Activated naive CD4-positive, alpha-beta T cell treated with anti-CD3 and anti-CD28 coated beads for 36 hours (primary cell): ENCODE data around the gene ZBED1. TPM values are rescaled to one million over a fixed set of nuclear protein-coding genes. Genes with fewer than 3 reads are reported as not detected.
"Not testable (repeated sequence)": the region's sequence is repeated elsewhere in the genome, so short reads cannot be mapped to it uniquely, and the experiment has no call there.

Source experiments
- CTCF ChIA-PET: fragments of 350-600 bp; sonication (Branson Sonifier 250); formaldehyde crosslinking; loops from one replicate; lab custom pipeline; 2021; ENCODE audit warnings: antibody characterized with exemption; lab: Charles Lee
- DNase-seq: peaks from one replicate; pipeline ENCODE4 v3.0.0-alpha.2; 2020
- H3K27ac Mint-ChIP-seq: one replicate; pipeline ENCODE4 v1.8.0; 2021; ENCODE audit warnings: mild to moderate bottlenecking, mixed read lengths
- H3K27me3 Mint-ChIP-seq: one replicate; pipeline ENCODE4 v1.8.0; 2021; ENCODE audit warnings: low read depth, mixed read lengths
- H3K36me3 Mint-ChIP-seq: one replicate; pipeline ENCODE4 v1.8.0; 2021; ENCODE audit warnings: low read depth, mixed read lengths
- H3K4me1 Mint-ChIP-seq: one replicate; pipeline ENCODE4 v1.8.0; 2021; ENCODE audit warnings: low read depth, mixed read lengths
- H3K4me3 Mint-ChIP-seq: one replicate; pipeline ENCODE4 v1.8.0; 2021; ENCODE audit warnings: mild to moderate bottlenecking, moderate library complexity, mixed read lengths
- H3K9me3 Mint-ChIP-seq: one replicate; pipeline ENCODE4 v1.8.0; 2021; ENCODE audit warnings: mixed read lengths
- intact Hi-C: fragments of 100-400 bp; cut with micrococcal nuclease; formaldehyde crosslinking; loops from one replicate; pipeline ENCODE4 v1.15.1; 2023
- total RNA-seq, 2 experiments: library from RNA; stranded (reverse); gene quantifications; one replicate each; pipeline ENCODE4 v1.2.3, GENCODE V29; 2021

ZBED1 gene
- total RNA-seq, 2 experiments from 2014 or later = 18.9 to 20.6 TPM

DNA sequence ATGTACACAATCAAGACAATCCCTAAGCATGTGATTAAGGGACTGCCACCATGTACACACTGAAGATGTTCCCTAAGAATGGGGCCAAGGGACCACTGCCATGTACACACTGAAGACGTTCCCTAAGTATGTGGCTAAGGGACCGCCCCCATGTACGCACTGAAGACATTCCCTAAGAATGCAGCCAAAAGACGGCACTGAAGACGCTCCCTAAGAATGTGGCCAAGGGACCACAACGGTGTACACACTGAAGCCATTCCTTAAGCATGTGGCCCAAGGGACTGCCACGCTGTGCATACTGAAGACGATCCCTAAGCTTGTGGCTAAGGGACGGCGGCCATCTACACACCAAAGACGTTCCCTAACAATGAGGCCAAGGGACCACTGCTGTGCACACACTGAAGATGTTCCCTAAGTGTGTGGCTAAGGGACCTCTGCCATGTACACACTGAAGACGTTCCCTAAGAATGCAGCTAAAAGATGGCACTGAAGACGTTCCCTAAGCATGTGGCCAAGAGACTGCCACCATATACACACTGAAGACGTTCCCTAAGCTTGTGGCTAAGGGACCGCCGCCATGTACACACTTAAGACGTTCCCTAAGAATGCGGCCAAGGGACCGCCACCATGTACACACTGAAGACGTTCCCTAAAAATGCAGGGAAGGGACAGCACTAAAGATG, 26.4 kb downstream of the ZBED1 start:
- H3K4me1 Mint-ChIP-seq = peaks cover 2% of the 10 kb centered on the region
- no peaks in the 10 kb centered on the region for H3K27me3 Mint-ChIP-seq
- DNase-seq = no peak
- intact Hi-C loops = no loop called here
- H3K36me3 Mint-ChIP-seq = peaks cover 15% of the 10 kb centered on the region
- no peak overlapping the region for H3K27ac Mint-ChIP-seq
- peaks cover 3% of the 10 kb centered on the region for H3K9me3 Mint-ChIP-seq
- CTCF ChIA-PET = no interaction called here
- H3K4me3 Mint-ChIP-seq = no peak overlapping the region

DNA sequence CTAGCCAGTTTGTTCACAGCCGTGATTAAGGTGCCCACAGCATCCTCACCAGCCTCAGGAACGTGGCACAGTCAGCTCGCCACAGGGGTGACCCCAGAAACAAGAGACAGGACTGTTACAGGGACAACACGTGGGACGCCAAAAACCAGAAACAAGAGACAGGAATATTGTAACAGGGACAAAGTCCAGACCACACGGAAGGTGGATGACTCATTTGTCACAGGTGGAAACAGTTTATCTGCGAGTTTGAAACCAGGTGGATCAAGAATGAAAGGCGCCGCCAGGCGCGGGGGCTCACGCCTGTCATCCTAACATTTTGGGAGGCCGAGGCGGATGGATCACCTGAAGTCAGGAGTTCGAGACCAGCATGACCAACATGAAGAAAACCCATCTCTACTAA, 27.7 kb downstream of the ZBED1 start:
- H3K36me3 Mint-ChIP-seq = peaks cover 18% of the 10 kb centered on the region
- H3K9me3 Mint-ChIP-seq, intact Hi-C loops, DNase-seq, H3K27me3 Mint-ChIP-seq, CTCF ChIA-PET, H3K4me1 Mint-ChIP-seq, H3K4me3 Mint-ChIP-seq, H3K27ac Mint-ChIP-seq: not testable (repeated sequence)

DNA sequence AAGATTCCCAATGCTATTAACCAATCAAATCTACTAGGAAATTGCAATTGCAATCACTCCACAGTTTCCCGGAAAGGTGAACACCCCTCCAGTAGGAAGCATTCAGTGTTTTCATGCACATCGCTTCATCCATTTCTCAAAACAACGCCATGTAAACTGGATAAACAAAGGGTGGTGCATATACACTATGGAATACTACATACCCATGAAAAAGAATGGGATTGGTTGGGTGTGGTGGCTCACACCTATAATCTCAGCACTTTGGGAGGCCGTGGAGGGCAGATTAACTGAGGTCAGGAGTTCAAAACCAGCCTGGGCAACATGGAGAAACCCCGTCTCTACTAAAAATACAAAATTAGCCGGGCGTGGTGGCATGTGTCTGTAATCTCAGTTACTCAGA, 29.1 kb downstream of the ZBED1 start:
- H3K36me3 Mint-ChIP-seq = peaks cover 22% of the 10 kb centered on the region
- no peak for DNase-seq
- intact Hi-C loops = no loop called here
- H3K27ac Mint-ChIP-seq = no peak overlapping the region
- H3K9me3 Mint-ChIP-seq = peaks cover 3% of the 10 kb centered on the region
- H3K27me3 Mint-ChIP-seq = no peaks in the 10 kb centered on the region
- CTCF ChIA-PET = no interaction called here
- H3K4me3 Mint-ChIP-seq = no peak overlapping the region
- peaks cover 2% of the 10 kb centered on the region for H3K4me1 Mint-ChIP-seq

DNA sequence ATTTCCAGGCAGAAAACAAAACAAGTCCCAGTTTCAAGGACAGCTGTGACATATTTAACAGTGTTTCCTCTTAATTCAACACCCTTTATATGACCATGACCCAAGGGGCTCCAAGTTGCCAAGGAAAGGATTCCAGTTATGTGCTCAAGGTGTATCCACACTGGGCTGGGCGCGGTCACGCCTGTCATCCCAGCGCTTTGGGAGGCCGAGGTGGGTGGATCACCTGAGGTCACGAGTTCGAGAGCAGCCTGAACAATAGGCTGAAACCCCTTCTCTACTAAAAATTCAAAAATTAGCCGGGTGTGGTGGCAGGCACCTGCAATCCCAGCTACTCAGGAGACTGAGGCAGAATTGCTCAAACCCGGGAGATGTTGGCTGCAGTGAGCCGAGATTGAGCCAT, 29.6 kb downstream of the ZBED1 start:
- H3K4me1 Mint-ChIP-seq, CTCF ChIA-PET, intact Hi-C loops, H3K27me3 Mint-ChIP-seq, H3K9me3 Mint-ChIP-seq, H3K4me3 Mint-ChIP-seq, H3K27ac Mint-ChIP-seq, DNase-seq: not testable (repeated sequence)
- peaks cover 23% of the 10 kb centered on the region for H3K36me3 Mint-ChIP-seq

DNA sequence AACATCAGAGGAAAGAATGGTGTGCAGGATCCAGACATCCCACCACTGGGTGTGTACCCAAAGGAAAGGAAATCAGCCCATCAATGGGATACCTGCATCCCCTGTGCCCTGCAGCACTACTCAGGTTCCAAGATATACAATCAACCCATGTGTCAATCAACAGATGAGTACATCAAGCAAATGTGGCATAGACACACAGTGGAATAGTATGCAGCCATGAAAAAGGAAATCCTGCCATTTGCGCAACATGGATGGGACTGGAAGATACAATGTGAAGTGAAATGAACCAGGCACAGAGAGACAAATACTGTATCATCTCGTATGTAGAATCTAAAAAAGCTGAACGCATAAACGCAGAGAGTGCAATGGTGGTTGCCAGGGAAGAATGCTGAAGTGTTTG, 30.9 kb downstream of the ZBED1 start:
- DNase-seq, H3K27ac Mint-ChIP-seq, H3K4me1 Mint-ChIP-seq, H3K27me3 Mint-ChIP-seq, H3K9me3 Mint-ChIP-seq, CTCF ChIA-PET, H3K4me3 Mint-ChIP-seq, intact Hi-C loops: not testable (repeated sequence)
- H3K36me3 Mint-ChIP-seq = peaks cover 21% of the 10 kb centered on the region

DNA sequence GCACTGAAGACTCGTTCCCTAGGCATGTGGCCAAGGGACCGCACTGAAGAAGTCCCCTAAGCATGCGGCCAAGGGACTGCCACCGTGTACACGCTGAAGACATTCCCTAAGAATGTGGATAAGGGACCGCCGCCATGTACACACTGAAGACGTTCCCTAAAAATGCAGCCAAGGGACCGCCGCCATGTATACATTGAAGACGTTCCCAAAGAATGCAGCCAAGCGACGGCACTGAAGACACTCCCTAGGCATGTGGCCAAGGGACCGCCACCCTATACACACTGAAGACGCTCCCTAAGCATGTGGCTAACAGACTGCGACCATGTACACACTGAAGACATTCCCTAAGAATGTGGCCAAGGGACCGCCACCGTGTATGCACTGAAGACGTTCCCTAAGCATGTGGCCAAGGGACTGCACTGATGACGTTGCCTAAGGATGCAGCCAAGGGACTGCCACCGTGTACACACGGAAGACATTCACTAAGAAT, 31.5 kb downstream of the ZBED1 start:
- CTCF ChIA-PET = no interaction called here
- intact Hi-C loops = no loop called here
- Mint-ChIP-seq H3K9me3 (peaks cover 3% of the 10 kb centered on the region), H3K27ac (no peak overlapping the region), H3K27me3 (no peaks in the 10 kb centered on the region), H3K4me1 (no peaks in the 10 kb centered on the region), H3K36me3 (peaks cover 21% of the 10 kb centered on the region), H3K4me3 (no peak overlapping the region)
- no peak for DNase-seq

DNA sequence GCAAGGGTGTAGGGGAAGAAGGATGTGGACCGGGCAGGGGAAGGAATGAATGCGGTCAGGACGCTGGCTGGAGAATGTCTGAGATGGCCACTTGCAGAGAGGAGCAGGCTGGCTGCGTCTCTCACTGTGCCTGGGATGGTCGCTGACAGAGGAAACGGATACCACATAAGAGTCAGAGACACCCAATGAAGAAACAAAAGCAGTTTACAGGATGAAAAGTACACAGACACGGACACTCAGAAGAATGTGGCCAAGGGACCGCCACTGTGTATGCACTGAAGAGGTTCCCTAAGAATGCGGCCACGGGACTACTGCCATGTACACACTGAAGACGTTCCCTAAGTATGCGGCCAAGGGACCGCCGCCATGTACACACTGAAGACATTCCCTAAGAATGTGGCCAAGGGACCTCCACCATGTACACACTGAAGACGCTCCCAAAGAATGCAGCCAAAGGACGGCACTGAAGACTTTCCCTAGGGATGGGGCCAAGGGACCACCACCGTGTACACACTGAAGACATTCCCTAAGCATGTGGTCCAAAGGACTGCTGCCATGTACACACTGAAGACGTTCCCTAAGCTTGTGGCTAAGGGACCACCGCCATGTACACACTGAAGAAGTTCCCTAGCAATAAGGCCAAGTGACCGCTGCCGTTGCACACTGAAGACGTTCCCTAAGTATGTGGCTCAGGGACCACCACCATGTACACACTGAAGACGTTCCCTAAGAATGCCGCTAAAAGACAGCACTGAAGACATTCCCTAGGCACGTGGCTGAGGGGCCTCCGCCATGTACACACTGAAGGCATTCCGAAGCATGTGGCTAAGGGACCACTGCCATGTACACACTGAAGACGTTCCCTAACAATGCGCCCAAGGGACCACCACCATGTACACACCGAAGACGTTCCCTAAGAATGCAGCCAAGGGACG, 32.2 kb downstream of the ZBED1 start:
- peaks cover 3% of the 10 kb centered on the region for H3K9me3 Mint-ChIP-seq
- no peak overlapping the region for H3K27ac Mint-ChIP-seq
- CTCF ChIA-PET = no interaction called here
- intact Hi-C loops = no loop called here
- H3K27me3 Mint-ChIP-seq = no peaks in the 10 kb centered on the region
- H3K4me1 Mint-ChIP-seq = no peaks in the 10 kb centered on the region
- DNase-seq = no peak
- H3K4me3 Mint-ChIP-seq = no peak overlapping the region
- H3K36me3 Mint-ChIP-seq = peaks cover 21% of the 10 kb centered on the region

DNA sequence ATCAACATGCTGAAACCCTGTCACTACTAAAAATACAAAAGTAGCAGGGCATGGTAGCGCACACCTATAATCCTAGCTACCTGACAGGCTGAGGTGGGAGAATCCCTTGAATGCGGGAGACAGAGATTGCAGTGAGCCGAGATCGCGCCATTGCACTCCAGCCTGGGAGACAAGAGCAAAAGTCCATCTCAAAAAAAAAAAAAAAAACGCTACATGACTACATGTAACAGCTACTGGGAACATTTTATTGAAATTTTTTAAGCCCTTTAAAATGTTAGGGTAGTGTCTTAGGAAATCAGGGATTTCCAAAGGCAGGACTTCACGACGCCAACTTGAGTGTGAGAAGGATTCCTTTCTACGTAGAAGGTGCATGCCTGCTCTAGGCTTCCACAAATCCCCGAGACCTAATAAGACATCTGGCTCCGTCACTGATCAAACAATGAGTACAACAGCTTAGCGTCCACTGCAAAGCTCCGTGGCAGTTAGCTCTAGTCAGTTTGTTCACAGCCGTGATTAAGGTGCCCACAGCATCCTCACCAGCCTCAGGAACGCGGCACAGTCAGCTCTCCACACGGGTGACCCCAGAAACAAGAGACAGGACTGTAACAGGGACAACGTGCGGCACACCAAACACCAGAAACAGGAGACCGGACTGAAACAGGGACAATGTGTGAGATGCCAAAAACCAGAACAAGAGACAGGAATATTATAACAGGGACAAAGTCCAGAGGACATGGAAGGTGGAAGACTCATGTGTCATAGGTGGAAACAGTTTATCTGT, 33.7 kb downstream of the ZBED1 start:
- H3K4me1 Mint-ChIP-seq = peaks cover 2% of the 10 kb centered on the region
- no peak overlapping the region for H3K27ac Mint-ChIP-seq
- H3K9me3 Mint-ChIP-seq = peaks cover 3% of the 10 kb centered on the region
- H3K36me3 Mint-ChIP-seq = peaks cover 19% of the 10 kb centered on the region
- no peaks in the 10 kb centered on the region for H3K27me3 Mint-ChIP-seq
- intact Hi-C loops = no loop called here
- H3K4me3 Mint-ChIP-seq = no peak overlapping the region
- no peak for DNase-seq
- CTCF ChIA-PET = no interaction called here

DNA sequence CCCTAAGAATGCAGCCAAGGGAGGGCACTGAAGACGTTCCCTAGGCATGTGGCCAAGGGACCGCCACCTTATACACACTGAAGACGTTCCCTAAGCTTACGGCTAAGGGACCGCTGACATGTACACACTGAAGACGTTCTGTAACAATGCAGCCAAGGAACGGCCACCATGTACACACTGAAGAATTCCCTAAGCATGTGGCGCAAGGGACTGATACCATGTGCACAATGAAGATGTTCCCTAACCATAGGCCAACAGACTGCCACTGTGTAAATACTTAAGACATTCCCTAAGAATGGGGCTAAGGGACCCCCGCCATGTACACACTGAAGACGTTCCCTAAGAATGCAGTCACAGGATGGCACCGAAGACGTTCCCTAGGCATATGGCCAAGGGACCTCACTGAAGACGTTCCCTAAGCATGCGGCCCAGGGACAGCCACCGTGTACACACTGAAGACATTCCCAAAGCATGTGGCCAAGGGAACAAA, 36.1 kb downstream of the ZBED1 start:
- no peak overlapping the region for H3K27ac Mint-ChIP-seq
- no peaks in the 10 kb centered on the region for H3K27me3 Mint-ChIP-seq
- intact Hi-C loops = no loop called here
- H3K36me3 Mint-ChIP-seq = peaks cover 13% of the 10 kb centered on the region
- CTCF ChIA-PET = no interaction called here
- H3K9me3 Mint-ChIP-seq = no peaks in the 10 kb centered on the region
- DNase-seq = no peak
- H3K4me3 Mint-ChIP-seq = no peak overlapping the region
- H3K4me1 Mint-ChIP-seq = peaks cover 2% of the 10 kb centered on the region

DNA sequence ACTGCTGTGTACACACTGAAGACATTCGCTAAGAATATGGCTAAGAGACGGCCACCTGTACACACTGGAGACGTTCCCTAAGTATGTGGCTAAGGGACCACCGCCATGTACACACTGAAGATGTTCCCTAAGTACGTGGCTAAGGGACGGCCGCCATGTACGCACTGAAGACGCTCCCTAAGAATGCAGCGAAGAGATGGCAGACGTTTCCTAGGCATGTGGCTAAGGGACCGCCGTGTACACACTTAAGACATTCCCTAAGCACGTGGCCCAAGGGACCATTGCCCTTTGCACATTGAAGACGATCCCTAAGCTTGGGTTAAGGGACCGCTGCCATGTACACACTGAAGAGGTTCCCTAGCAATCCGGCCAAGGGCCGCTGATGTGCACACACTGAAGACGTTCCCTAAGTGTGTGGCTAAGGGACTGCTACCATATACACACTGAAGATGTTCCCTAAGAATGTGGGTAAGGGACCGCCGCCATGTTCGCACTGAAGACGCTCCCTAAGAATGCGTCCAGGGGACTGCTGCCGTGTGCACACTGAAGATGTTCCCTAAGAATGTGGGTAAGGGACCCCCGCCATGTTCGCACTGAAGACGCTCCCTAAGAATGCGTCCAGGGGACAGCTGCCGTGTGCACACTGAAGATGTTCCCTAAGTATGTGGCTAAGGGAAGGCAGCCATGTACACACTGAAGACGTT, 36.7 kb downstream of the ZBED1 start:
- intact Hi-C loops = no loop called here
- Mint-ChIP-seq H3K27ac (no peak overlapping the region), H3K9me3 (no peaks in the 10 kb centered on the region), H3K4me1 (peaks cover 2% of the 10 kb centered on the region), H3K36me3 (peaks cover 10% of the 10 kb centered on the region), H3K27me3 (no peaks in the 10 kb centered on the region), H3K4me3 (no peak overlapping the region)
- DNase-seq = no peak
- CTCF ChIA-PET = no interaction called here

DNA sequence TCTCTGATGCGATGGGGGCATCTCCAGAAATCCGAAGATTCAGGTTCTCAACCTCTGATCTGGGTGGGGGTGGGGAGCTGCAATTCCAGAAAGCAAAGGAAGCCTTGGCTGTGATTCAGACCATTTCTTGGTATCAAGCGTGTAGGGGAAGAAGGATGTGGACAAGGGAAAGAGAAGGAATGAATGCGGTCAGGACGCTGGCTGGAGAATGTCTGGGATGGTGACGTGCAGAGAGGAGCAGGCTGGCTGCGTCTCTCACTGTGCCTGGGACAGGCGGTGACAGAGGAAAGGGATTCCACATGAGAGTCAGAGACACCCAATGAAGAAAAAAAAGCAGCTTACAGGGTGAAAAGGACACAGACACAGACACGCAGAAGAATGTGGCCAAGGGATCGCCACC, 37.3 kb downstream of the ZBED1 start:
- H3K27me3 Mint-ChIP-seq, H3K4me1 Mint-ChIP-seq, DNase-seq, intact Hi-C loops, H3K4me3 Mint-ChIP-seq, H3K27ac Mint-ChIP-seq, CTCF ChIA-PET, H3K9me3 Mint-ChIP-seq: not testable (repeated sequence)
- H3K36me3 Mint-ChIP-seq = peaks cover 11% of the 10 kb centered on the region

DNA sequence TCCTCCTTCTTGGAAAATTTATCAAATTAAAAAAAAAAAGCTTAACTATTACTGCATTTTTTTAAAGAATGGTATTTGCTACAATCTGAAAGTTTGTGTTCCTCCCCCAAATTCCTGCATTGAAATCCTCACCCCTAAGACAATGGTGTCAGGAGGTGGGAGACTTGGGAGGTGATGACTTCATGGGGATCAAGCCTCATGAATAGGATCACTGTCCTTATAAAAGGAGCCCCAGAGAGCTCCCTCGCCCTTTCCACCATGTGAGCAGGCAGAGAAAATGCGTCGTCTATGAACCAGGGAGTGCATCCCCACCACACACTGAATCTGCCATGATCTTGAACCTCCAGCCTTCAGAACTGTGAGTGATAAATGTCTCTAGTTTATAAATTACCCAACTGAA, 38.0 kb downstream of the ZBED1 start:
- intact Hi-C loops = no loop called here

More for the DNA sequence above, 38.0 kb downstream of the ZBED1 start:
- peaks cover 2% of the 10 kb centered on the region for H3K4me1 Mint-ChIP-seq
- H3K27me3 Mint-ChIP-seq = no peaks in the 10 kb centered on the region
- H3K9me3 Mint-ChIP-seq = peaks cover 4% of the 10 kb centered on the region
- H3K27ac Mint-ChIP-seq = no peak overlapping the region
- no peak overlapping the region for H3K4me3 Mint-ChIP-seq
- peaks cover 12% of the 10 kb centered on the region for H3K36me3 Mint-ChIP-seq
- CTCF ChIA-PET = no interaction called here
- no peak for DNase-seq
